Neuron (in vitro differentiated cells): ENCODE measurements around the gene ZNF14.
"Not testable (repeated sequence)": the region's sequence is repeated elsewhere in the genome, so short reads cannot be mapped to it uniquely, and the experiment has no call there.

Source experiments
- H2AFZ ChIP-seq: one replicate; pipeline ENCODE4 v1.6.1; 2013; ENCODE audit warnings: low read depth, mild to moderate bottlenecking, inconsistent platforms, low read length, moderate library complexity
- H3K27me3 ChIP-seq: one replicate; pipeline ENCODE4 v1.6.1; 2013; ENCODE audit warnings: low read length; ENCODE audit not compliant: insufficient read depth
- H3K36me3 ChIP-seq: one replicate; pipeline ENCODE4 v1.6.1; 2013; ENCODE audit warnings: low read length; ENCODE audit not compliant: insufficient read depth
- H3K4me1 ChIP-seq: one replicate; pipeline ENCODE4 v1.6.1; 2013; ENCODE audit warnings: low read length; ENCODE audit not compliant: insufficient read depth
- H3K4me3 ChIP-seq: 2 replicates; pipeline ENCODE4 v1.5.1; 2013; ENCODE audit warnings: mild to moderate bottlenecking, low read length, moderate library complexity
- H3K9me3 ChIP-seq: one replicate; pipeline ENCODE4 v1.6.1; 2013; ENCODE audit warnings: low read length

The ZNF14 gene

GRCh38 chr19:19750842-19751790, 18.2 kb upstream of the ZNF14 start:
- Histone ChIP-seq H3K9me3 (peaks cover 25% of the 10 kb centered on the region), H3K4me3 (no peak overlapping the region), H3K4me1 (no peaks in the 10 kb centered on the region), H3K36me3 (no peaks in the 10 kb centered on the region), H3K27me3 (no peaks in the 10 kb centered on the region), H2AFZ (no peak overlapping the region)

GRCh38 chr19:19749908-19750841, 17.3 kb upstream of the ZNF14 start:
- H3K4me1 ChIP-seq: no peaks in the 10 kb centered on the region
- peaks cover 25% of the 10 kb centered on the region for H3K9me3 ChIP-seq
- no peak overlapping the region for H3K4me3 ChIP-seq

GRCh38 chr19:19749117-19749907, 16.4 kb upstream of the ZNF14 start:
- Histone ChIP-seq H3K4me3 (no peak overlapping the region), H3K36me3 (no peaks in the 10 kb centered on the region), H3K4me1 (no peaks in the 10 kb centered on the region), H3K27me3 (no peaks in the 10 kb centered on the region), H2AFZ (no peak overlapping the region), H3K9me3 (peaks cover 21% of the 10 kb centered on the region)

More at GRCh38 chr19:19749908-19750841, 17.3 kb upstream of the ZNF14 start:
- no peaks in the 10 kb centered on the region for H3K27me3 ChIP-seq
- H3K36me3 ChIP-seq: no peaks in the 10 kb centered on the region
- H2AFZ ChIP-seq: no peak overlapping the region

- H3K4me1 ChIP-seq: no peaks in the 10 kb centered on the region
- no peaks in the 10 kb centered on the region for H3K27me3 ChIP-seq
- H3K9me3 ChIP-seq: peaks cover 23% of the 10 kb centered on the region
- H3K36me3 ChIP-seq: no peaks in the 10 kb centered on the region
- H2AFZ ChIP-seq: no peak overlapping the region
- H3K4me3 ChIP-seq: no peak overlapping the region
These were observed 15.5 kb upstream of the ZNF14 start for GRCh38 chr19:19748249-19748938.

- no peaks in the 10 kb centered on the region for H3K4me1 ChIP-seq
- H3K36me3 ChIP-seq: no peaks in the 10 kb centered on the region
- H3K4me3 ChIP-seq: no peak overlapping the region
- H2AFZ ChIP-seq: no peak overlapping the region
- H3K27me3 ChIP-seq: no peaks in the 10 kb centered on the region
- H3K9me3 ChIP-seq: peaks cover 27% of the 10 kb centered on the region
These were observed 14.7 kb upstream of the ZNF14 start for GRCh38 chr19:19747357-19748220.

GRCh38 chr19:19746286-19747213, 13.6 kb upstream of the ZNF14 start:
- H3K36me3 ChIP-seq: no peaks in the 10 kb centered on the region
- H3K4me3 ChIP-seq: no peak overlapping the region
- H2AFZ ChIP-seq: no peak overlapping the region
- H3K27me3 ChIP-seq: no peaks in the 10 kb centered on the region
- H3K9me3 ChIP-seq: peaks cover 31% of the 10 kb centered on the region
- H3K4me1 ChIP-seq: no peaks in the 10 kb centered on the region

- no peaks in the 10 kb centered on the region for H3K4me1 ChIP-seq
- no peaks in the 10 kb centered on the region for H3K36me3 ChIP-seq
- H2AFZ ChIP-seq: no peak overlapping the region
- peaks cover 27% of the 10 kb centered on the region for H3K9me3 ChIP-seq
- H3K4me3 ChIP-seq: no peak overlapping the region
- no peaks in the 10 kb centered on the region for H3K27me3 ChIP-seq
These were observed 12.8 kb upstream of the ZNF14 start for GRCh38 chr19:19745496-19746285.

- no peak overlapping the region for H2AFZ ChIP-seq
- H3K4me3 ChIP-seq: no peak overlapping the region
- H3K4me1 ChIP-seq: no peaks in the 10 kb centered on the region
- peaks cover 24% of the 10 kb centered on the region for H3K9me3 ChIP-seq
- H3K27me3 ChIP-seq: no peaks in the 10 kb centered on the region
- no peaks in the 10 kb centered on the region for H3K36me3 ChIP-seq
These were observed 11.7 kb upstream of the ZNF14 start for GRCh38 chr19:19744641-19745040.

- H2AFZ ChIP-seq, H3K4me3 ChIP-seq, H3K4me1 ChIP-seq, H3K36me3 ChIP-seq, H3K27me3 ChIP-seq: not testable (repeated sequence)
- H3K9me3 ChIP-seq: peaks cover 26% of the 10 kb centered on the region
These were observed 11.0 kb upstream of the ZNF14 start for GRCh38 chr19:19743921-19744320.

GRCh38 chr19:19743176-19743575, 10.3 kb upstream of the ZNF14 start:
- Histone ChIP-seq H3K4me1 (no peaks in the 10 kb centered on the region), H2AFZ (no peak overlapping the region), H3K36me3 (no peaks in the 10 kb centered on the region), H3K9me3 (peaks cover 26% of the 10 kb centered on the region), H3K27me3 (no peaks in the 10 kb centered on the region), H3K4me3 (no peak overlapping the region)
